ENCODE data around the gene RPS15A. TPM values are rescaled to one million over a fixed set of nuclear protein-coding genes. Genes with fewer than 3 reads are reported as not detected.
"Not testable (repeated sequence)": the region's sequence is repeated elsewhere in the genome, so short reads cannot be mapped to it uniquely, and the experiment has no call there.

Gene RPS15A
- polyA plus RNA-seq, 4 donors: 1,885 to 2,862 (median 2,206) TPM

DNA sequence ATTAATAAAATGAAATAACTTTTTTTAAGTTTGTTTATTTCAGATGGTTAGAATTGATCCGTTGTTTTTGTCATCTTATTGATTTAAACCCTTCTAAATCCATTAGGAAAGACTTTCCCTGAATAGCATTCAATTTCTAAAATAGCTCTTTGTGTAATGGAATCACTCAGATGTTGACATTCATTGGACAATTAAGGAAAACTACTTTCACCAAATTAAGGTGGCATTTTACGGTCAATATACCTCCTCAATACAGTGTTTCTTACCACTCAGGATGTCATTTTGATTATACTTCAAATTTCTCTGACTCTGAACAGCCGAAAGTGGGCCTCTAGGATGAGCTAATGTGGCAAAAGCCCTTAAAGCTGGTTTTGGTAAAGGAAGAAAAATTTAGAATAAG, 9.4 kb upstream of the RPS15A start:
- no peak for DNase-seq (ENCODE audit: low read depth in 4 of 4, low spot score in 2 of 4)

DNA sequence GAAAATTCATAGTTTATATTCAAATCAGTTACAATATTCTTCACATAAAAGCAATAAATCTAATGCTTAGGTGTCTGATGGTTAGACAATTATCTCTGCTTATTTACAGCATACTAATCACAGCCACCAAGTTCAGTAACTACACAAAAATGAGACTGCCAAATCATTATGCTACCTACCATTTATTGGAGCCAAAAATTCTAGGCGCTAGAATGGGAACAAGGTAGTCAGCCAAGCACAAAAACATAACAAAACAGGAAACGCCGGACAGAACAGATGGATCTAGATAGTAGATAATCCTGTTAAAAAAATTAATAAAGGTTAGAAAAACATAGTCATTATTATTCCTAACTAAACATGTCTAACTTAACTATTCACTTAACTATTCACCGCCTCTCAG, 7.6 kb upstream of the RPS15A start:
- no peak for DNase-seq (ENCODE audit: low read depth in 4 of 4, low spot score in 2 of 4)

DNA sequence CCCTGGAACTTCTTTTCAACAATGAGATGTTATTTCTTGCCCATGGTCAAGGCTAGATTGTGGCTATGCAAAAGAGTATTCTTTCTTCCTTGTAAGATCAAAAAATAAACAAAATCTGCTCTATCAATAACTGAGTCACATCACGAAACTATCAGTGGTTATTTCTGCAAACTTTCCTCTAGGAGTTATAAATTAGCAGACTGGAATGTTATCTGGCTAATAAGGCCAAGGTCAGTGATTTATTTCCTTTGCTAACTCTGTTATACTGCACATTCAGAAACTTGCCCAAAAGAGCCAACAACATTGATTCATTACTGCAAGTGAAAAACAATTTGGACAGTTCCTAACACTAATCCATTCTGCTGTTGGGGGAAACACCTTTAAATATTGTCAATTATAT, 6.2 kb upstream of the RPS15A start:
- no peak for DNase-seq (ENCODE audit: low read depth in 4 of 4, low spot score in 2 of 4)

DNA sequence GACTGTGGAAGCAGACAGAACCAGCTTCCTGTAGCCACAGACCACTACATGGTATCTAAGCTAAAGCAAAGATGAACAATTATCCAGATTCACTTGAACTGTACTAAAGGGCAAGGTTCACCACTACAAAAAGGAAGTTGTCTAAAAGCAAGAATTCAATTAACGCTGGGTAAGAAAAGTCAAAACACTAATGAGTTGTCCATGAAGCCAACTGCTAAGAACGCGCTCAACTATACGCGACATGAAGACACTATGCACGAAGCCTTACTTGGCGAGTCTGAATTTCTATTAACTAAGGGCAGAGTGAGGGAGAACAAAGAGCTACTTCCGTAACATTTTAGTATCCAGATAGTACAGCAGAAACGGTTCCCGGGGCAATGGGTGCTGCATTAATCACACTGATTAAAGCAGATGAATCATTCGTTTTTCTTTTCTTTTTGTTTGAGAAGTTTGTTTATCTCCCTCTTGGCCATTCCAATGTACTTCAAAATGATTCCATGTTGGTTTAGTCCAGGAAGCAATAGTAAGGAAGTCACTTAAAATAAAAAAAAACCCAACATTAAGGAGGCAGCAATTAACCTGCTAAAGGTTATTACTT, 2.8 kb upstream of the RPS15A start:
- DNase-seq (ENCODE audit: low read depth in 4 of 4, low spot score in 2 of 4): no peak

DNA sequence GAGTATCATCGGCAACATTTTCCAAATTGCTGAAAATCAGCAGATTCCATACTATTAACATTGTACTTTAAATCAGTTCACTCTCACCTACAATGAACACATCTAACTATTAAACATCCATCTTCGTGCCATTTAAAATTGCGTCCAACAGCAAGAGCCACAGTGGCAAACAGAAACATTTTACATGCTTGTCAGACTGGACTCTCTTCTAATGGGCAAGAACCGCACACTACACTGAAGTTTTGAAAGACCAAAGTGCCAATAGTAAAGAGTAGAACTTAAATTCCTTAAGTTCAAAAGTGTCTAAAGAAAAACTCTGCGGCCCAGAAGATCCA, 652 bp downstream of the RPS15A start:
- DNase-seq (ENCODE audit: low read depth in 4 of 4, low spot score in 2 of 4): no peak

DNA sequence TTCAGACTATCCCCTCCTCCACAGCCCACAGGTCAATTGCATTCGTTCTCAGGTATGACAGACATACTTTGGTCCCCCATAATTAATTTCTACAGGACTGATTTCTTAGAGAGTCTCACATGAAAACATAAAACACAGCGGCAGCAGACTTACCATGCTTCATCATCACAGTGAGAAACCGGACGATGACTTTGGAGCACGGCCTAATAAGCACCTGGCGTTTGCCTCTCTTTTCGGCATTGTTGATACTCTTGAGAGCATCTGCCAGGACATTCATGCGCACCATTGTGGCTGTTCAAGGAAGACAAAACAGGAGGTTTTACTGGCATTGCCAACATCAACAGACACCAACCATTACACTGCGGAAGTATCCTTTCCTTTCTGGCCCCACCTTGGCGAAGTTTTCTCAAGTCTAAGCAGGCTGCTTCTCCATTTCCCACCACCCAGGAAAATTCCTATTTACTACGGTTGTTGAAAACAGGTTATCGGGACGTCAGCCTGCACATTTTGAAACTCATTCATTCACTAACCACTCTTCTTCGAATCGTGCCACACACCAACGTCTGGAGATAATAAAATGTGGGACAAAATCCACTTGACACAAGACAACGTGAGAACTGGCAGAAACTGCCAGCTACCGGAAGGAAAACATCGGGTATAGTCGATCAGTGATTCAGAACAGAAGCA, 1.2 kb downstream of the RPS15A start:
- DNase-seq (ENCODE audit: low read depth in 4 of 4, low spot score in 2 of 4): no peak

- no peak for DNase-seq (ENCODE audit: low read depth in 4 of 4, low spot score in 2 of 4)
Observed at GRCh38 chr16:18784917-18785623, 5.1 kb downstream of the RPS15A start.

DNA sequence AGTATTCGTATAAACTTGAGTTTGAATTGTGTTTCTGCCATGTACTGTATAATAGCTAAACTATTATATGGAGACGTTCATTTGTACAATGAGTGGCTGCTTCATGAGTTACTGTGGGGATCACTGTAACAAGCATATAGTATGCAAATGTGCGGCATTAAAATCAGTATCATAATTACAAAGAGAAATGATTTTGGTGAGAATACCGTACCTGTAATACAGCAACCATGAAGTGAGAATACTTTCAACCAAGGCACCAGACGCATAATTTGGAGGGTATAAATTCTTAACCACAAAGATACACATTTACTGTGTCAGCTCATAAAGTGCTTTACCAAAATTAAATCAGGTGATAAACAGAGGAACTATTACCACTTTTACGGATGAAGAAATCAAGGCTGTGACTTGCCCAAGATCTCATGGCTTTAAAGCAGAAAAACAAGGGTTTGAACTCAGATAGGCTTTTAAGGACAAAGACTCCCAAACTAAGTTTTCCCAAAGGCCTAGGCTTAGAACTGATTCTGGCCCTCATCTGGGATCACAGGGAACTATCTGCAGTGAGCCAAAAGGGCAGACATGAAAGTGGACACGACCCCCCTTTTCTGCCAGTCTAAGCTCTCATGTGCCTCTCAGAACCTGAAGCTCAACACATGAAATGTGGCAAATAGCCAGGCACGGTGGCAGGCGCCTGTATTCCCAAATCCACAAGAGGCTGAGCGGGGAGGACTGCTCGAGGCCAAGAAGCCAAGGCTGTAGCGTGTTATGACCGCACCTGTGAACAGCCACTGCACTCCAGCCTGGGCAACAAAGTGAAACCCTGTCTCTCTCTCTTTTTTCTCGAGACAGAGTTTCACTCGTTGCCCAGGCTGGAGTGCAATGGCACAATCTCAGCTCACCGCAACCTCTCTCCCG, 6.4 kb downstream of the RPS15A start:
- DNase-seq (ENCODE audit: low read depth in 4 of 4, low spot score in 2 of 4): no peak

GRCh38 chr16:18782697-18783429, 7.3 kb downstream of the RPS15A start:
- DNase-seq (ENCODE audit: low read depth in 4 of 4, low spot score in 2 of 4): no peak

DNA sequence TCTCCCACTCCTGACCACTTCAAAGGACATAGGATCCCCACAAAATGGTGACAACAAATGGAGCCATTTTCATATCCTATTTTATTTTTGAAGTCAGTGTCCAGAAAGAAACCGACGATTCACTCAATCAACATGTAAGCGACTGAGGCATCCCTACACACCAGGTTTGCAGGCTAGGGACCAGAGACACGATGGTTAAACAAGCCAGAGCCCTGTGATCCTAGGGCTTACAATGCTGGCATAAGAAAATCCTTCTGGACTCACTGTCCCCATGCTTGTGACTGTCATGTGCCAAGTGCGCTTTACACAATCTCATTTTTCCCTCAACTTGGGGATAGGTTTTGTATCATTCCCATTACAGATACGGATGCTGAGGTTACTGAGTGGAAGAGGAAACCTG, 8.9 kb downstream of the RPS15A start:
- not testable (repeated sequence) for DNase-seq (ENCODE audit: low read depth in 4 of 4, low spot score in 2 of 4)

DNA sequence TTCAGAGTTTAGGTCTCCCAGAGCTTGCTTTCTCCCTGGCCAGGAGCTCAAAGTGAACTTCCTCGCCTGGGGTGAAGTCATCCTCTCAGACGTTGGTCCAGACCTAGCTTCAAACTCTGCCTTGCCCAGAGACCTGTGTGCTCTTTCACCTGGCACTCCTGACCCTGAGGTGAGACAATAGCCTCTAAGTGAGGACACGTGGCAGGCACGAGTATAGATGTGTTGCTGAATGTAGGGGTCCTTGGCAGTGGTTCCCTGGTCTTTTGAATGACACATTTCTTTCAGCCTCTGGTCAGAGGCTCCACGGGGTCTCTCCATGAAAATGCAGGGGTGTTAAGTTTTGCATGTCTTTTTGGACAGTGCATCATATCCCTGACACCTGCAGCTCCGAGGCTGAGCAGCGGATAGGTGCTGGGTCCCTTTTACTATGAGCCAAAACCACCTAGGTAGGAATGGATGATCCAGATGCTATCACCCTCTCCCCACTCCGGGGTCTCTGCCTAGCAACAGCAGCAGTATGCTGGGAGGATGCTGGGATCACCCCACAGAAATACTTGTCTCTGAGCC, 9.6 kb downstream of the RPS15A start:
- not testable (repeated sequence) for DNase-seq (ENCODE audit: low read depth in 4 of 4, low spot score in 2 of 4)

DNA sequence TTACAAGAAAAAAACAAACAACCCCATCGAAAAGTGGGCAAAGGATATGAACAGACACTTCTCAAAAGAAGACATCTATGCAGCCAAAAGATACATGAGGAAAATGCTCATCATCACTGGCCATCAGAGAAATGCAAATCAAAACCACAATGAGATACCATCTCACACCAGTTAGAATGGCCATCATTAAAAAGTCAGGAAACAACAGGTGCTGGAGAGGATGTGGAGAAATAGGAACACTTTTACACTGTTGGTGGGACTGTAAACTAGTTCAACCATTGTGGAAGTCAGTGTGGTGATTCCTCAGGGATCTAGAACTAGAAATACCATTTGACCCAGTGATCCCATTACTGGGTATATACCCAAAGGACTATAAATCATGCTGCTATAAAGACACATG, 12.5 kb downstream of the RPS15A start:
- not testable (repeated sequence) for DNase-seq (ENCODE audit: low read depth in 4 of 4, low spot score in 2 of 4)

DNA sequence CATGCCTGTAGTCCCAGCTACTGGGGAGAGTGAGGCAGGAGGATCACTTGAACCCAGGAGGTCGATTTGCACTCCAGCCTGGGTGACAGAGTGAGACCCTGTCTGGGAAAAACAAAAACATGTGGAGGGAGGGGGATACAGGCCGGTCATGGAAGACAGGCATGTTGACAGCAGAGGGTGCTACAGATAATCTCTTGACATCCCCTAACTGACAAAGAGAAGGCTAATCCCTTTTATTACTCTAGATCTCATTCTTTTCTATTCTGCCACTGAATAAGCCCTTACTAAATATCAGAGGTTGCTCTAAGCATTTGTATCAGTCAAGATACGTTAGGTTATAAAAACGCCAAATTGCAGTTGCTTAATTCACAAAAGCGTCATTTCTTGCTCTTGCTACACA, 13.8 kb downstream of the RPS15A start:
- DNase-seq (ENCODE audit: low read depth in 4 of 4, low spot score in 2 of 4): not testable (repeated sequence)

DNA sequence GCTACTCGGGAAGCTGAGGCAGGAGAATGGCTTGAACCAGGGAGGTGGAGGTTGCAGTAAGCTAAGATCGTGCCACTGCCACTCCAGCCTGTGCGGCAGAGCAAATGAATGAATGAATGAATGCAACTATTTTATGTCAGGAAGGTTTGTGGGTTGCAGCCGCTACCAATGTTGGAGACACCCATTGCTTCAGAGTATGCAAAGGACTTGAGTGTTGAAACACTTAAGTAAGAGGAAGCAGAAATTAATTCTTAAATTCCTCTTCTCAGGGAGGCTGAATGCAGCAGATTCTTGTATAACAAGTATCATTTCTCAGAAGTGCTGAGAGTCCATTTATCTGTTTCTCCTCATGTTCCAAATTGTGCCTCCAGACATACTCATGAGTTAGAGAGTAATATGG, 15.5 kb downstream of the RPS15A start:
- DNase-seq (ENCODE audit: low read depth in 4 of 4, low spot score in 2 of 4): not testable (repeated sequence)

DNA sequence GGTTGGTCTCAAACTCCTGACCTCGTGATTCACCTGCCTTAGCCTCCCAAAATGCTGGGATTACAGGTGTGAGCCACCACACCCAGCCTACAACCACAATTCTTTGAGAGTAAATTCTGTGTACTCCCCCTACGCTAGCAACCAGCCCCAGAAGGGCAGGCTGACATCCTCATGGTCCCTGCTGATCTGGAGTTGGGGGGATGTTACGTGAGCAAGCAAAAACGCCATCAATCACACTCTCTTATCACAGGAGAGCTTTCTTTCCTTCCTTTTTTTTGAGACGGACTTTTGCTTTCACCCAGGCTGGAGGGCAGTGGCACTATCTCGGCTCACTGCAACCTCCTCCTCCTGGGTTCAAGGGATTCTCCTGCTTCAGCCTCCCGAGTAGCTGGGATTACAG, 18.0 kb downstream of the RPS15A start:
- not testable (repeated sequence) for DNase-seq (ENCODE audit: low read depth in 4 of 4, low spot score in 2 of 4)

DNA sequence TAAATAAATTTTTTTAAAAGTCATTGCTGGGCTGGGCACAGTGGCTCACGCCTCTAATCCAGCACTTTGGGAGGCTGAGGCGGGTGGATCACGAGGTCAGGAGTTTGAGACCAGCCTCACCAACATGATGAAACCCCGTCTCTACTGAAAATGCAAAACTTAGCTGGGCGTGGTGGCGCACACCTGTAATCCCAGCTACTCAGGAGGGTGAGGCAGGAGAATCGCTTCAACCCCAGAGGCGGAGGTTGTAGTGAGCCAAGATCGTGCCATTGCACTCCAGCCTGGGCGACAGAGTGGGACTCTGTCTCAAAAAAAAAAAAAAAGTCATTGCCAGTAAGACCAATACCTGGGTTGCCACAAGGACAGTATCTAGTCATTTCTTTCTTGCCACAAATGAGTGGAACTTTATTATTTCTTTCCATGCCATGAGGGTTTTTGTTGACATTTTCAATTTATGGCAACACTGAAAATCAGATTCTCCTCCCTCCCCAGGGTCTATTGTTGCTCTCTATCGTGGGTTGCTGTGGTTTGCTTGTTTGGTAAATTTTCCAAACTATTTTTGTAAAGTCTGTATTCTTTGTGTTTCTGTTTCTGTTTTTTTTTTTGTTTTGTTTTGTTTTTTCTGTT, 19.7 kb downstream of the RPS15A start:
- DNase-seq (ENCODE audit: low read depth in 4 of 4, low spot score in 2 of 4): not testable (repeated sequence)

DNA sequence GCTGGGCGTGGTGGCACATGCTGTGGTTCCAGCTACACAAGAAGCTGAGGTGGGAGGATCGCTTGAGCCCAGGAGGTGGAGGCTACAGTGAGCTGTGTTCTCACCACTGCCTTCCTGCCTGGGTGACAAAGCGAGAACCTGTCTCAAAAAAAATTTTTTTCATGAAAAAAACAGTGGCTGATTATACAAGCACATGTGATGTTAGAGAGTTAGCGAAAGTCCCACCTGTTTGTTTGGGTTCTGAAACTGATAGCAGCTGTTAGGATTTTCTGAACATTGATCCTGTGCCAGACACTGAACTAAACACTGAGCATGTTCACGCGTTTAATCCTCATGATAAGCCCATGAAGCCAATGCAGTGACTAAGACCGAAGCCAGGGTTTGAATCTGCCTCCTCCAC, 22.9 kb downstream of the RPS15A start:
- DNase-seq (ENCODE audit: low read depth in 4 of 4, low spot score in 2 of 4): not testable (repeated sequence)

- DNase-seq (ENCODE audit: low read depth in 4 of 4, low spot score in 2 of 4): not testable (repeated sequence)
Observed at GRCh38 chr16:18762713-18763112, 27.4 kb downstream of the RPS15A start.
